ENCODE measurements around the gene FOXE3.

Gene FOXE3

DNA sequence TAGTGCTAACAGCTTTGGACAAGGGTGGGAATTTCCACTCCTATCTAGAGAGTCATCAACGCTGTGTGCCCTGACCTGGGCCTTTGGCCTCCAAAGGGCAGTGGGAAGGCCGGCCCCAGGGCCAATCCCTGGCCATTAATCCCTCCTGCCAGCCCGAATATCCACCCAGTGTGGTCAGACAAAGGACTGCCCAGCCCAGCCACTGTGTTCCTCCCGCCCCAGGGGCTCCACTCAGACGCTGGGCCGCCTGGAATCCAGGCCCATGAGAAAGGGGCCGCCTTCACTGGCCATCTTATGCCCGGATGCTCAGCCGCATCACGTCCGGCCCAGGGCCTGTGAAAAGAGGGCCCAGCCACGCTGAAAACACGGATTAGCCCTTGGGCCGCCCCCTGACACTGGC, 3.6 kb upstream of the FOXE3 start:
- Histone ChIP-seq H3K4me1 (ENCODE audit: low read length) (no peaks in the 10 kb centered on the region), H3K9ac (ENCODE audit: low read length) (no peak overlapping the region), H4K20me1 (ENCODE audit: insufficient read depth, low read length) (no peaks in the 10 kb centered on the region), H3K27ac (ENCODE audit: low read length) (no peak overlapping the region), H3K4me3 (ENCODE audit: low read length) (no peak overlapping the region), H3K9me3 (replicated peaks; ENCODE audit: insufficient read depth, low read length) (no peaks in the 10 kb centered on the region), H3K36me3 (replicated peaks; ENCODE audit: insufficient read depth, low read length) (no peaks in the 10 kb centered on the region), H2AFZ (ENCODE audit: low read length) (no peak overlapping the region), H3K9me2 (replicated peaks; ENCODE audit: insufficient read depth, low read length) (no peaks in the 10 kb centered on the region), H3K4me2 (ENCODE audit: low read depth, low read length) (no peak overlapping the region), H3F3A (ENCODE audit: insufficient read depth, low read length) (no peaks in the 10 kb centered on the region), H3K79me2 (ENCODE audit: low read length) (no peaks in the 10 kb centered on the region), H3K27me3 (replicated peaks; ENCODE audit: insufficient read depth, low read length) (no peaks in the 10 kb centered on the region)
- TF ChIP-seq, protein P1, sequence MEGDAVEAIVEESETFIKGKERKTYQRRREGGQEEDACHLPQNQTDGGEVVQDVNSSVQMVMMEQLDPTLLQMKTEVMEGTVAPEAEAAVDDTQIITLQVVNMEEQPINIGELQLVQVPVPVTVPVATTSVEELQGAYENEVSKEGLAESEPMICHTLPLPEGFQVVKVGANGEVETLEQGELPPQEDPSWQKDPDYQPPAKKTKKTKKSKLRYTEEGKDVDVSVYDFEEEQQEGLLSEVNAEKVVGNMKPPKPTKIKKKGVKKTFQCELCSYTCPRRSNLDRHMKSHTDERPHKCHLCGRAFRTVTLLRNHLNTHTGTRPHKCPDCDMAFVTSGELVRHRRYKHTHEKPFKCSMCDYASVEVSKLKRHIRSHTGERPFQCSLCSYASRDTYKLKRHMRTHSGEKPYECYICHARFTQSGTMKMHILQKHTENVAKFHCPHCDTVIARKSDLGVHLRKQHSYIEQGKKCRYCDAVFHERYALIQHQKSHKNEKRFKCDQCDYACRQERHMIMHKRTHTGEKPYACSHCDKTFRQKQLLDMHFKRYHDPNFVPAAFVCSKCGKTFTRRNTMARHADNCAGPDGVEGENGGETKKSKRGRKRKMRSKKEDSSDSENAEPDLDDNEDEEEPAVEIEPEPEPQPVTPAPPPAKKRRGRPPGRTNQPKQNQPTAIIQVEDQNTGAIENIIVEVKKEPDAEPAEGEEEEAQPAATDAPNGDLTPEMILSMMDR (IDR thresholded peaks at IDR 0.05; ENCODE audit: low read length): no peak
- TF ChIP-seq EZH2phosphoT487 (IDR thresholded peaks at IDR 0.05; ENCODE audit: low read length): no peak
- DNase-seq: no peak

DNA sequence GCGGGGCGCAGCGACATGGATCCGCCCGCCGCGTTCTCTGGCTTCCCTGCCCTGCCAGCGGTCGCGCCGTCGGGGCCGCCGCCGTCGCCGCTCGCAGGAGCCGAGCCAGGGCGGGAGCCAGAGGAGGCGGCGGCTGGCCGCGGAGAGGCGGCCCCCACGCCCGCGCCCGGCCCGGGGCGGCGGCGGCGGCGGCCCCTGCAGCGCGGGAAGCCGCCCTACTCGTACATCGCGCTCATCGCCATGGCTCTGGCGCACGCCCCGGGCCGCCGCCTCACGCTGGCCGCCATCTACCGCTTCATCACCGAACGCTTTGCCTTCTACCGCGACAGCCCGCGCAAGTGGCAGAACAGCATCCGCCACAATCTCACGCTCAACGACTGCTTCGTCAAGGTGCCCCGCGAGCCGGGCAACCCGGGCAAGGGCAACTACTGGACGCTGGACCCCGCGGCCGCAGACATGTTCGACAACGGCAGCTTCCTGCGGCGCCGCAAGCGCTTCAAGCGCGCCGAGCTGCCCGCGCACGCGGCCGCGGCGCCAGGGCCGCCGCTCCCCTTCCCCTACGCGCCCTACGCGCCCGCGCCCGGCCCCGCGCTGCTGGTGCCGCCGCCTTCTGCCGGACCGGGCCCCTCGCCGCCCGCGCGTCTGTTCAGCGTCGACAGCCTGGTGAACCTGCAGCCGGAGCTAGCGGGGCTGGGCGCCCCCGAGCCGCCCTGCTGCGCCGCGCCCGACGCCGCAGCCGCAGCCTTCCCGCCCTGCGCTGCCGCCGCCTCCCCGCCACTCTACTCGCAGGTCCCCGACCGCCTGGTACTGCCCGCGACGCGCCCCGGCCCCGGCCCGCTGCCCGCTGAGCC, 459 bp downstream of the FOXE3 start:
- no peaks in the 10 kb centered on the region for H3K79me2 ChIP-seq (ENCODE audit: low read length)
- no peaks in the 10 kb centered on the region for H3K27me3 ChIP-seq (replicated peaks; ENCODE audit: insufficient read depth, low read length)
- no peaks in the 10 kb centered on the region for H3K4me1 ChIP-seq (ENCODE audit: low read length)
- no peak overlapping the region for H3K4me3 ChIP-seq (ENCODE audit: low read length)
- no peak for DNase-seq
- H2AFZ ChIP-seq (ENCODE audit: low read length): no peak overlapping the region
- no peak overlapping the region for H3K4me2 ChIP-seq (ENCODE audit: low read depth, low read length)
- H3K36me3 ChIP-seq (replicated peaks; ENCODE audit: insufficient read depth, low read length): no peaks in the 10 kb centered on the region
- TF ChIP-seq, protein P1 (IDR thresholded peaks at IDR 0.05; ENCODE audit: low read length): no peak
- TF ChIP-seq EZH2 (optimal IDR thresholded peaks at IDR 0.05; ENCODE audit: low read depth, low read length): no peak
- TF ChIP-seq EZH2phosphoT487 (IDR thresholded peaks at IDR 0.05; ENCODE audit: low read length): no peak
- no peaks in the 10 kb centered on the region for H3K9me3 ChIP-seq (replicated peaks; ENCODE audit: insufficient read depth, low read length)
- H3F3A ChIP-seq (ENCODE audit: insufficient read depth, low read length): no peaks in the 10 kb centered on the region
- no peak overlapping the region for H3K27ac ChIP-seq (ENCODE audit: low read length)
- no peaks in the 10 kb centered on the region for H4K20me1 ChIP-seq (ENCODE audit: insufficient read depth, low read length)
- no peaks in the 10 kb centered on the region for H3K9me2 ChIP-seq (replicated peaks; ENCODE audit: insufficient read depth, low read length)
- H3K9ac ChIP-seq (ENCODE audit: low read length): no peak overlapping the region

DNA sequence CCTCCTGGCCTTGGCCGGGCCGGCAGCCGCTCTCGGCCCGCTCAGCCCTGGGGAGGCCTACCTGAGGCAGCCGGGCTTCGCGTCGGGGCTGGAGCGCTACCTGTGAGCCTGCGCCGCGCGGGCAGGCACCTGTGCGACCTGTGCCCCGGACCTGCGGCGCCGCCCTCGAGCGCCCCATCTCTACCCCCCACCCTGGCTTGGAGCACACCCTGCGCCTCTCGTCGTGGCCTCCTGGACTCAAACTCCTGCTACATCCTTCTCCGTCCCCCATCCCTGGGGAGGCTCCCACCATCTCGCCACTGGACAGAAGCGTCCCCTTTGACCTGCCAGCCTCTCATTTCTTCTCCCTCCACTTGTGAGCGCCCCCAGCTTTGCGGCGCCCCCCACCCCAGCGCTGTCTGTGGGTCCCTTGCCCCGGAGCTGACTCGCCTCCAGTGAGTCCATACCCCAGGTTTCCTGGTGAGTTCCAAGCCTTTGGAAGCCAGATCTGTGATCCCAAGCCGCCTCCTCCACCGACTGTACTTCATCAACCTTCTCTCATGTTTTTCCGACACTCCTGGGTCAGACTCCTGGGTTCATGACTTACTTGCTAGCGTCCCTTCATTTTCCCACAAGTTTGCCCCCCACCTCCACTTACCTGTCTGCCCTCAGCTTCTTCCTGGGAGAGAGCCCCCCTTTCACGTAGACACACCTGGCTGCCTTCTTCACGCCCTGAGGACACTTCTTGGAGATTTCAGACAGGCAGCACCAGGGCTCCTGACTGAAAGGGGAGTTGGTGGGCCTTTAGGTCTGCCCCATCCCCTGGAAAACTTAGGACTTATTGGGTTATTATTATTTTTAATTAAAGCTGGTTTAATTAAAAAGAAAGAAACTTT, 1.3 kb downstream of the FOXE3 start:
- Histone ChIP-seq H3K9me2 (replicated peaks; ENCODE audit: insufficient read depth, low read length) (no peaks in the 10 kb centered on the region), H3K4me3 (ENCODE audit: low read length) (no peak overlapping the region), H3K9ac (ENCODE audit: low read length) (no peak overlapping the region), H4K20me1 (ENCODE audit: insufficient read depth, low read length) (no peaks in the 10 kb centered on the region), H3K79me2 (ENCODE audit: low read length) (no peaks in the 10 kb centered on the region), H3K4me1 (ENCODE audit: low read length) (no peaks in the 10 kb centered on the region), H3K36me3 (replicated peaks; ENCODE audit: insufficient read depth, low read length) (no peaks in the 10 kb centered on the region), H2AFZ (ENCODE audit: low read length) (no peak overlapping the region), H3K27me3 (replicated peaks; ENCODE audit: insufficient read depth, low read length) (no peaks in the 10 kb centered on the region), H3K9me3 (replicated peaks; ENCODE audit: insufficient read depth, low read length) (no peaks in the 10 kb centered on the region), H3K27ac (ENCODE audit: low read length) (no peak overlapping the region), H3F3A (ENCODE audit: insufficient read depth, low read length) (no peaks in the 10 kb centered on the region), H3K4me2 (ENCODE audit: low read depth, low read length) (no peak overlapping the region)
- no peak for DNase-seq
- TF ChIP-seq EZH2 (optimal IDR thresholded peaks at IDR 0.05; ENCODE audit: low read depth, low read length) (no peak), EZH2phosphoT487 (IDR thresholded peaks at IDR 0.05; ENCODE audit: low read length) (no peak)
- TF ChIP-seq, protein P1 (IDR thresholded peaks at IDR 0.05; ENCODE audit: low read length): no peak
